NCI-H2171 treated with DMSO at 0.1 percent for 48 hours (cell line): Measurements from ENCODE around the gene AKAP6.
"Not testable (repeated sequence)": the region's sequence is repeated elsewhere in the genome, so short reads cannot be mapped to it uniquely, and the experiment has no call there.

Experiments used
- DNase-seq: peaks from one replicate; lab custom pipeline; 2025; lab: John Stamatoyannopoulos, UW

AKAP6 gene

DNA sequence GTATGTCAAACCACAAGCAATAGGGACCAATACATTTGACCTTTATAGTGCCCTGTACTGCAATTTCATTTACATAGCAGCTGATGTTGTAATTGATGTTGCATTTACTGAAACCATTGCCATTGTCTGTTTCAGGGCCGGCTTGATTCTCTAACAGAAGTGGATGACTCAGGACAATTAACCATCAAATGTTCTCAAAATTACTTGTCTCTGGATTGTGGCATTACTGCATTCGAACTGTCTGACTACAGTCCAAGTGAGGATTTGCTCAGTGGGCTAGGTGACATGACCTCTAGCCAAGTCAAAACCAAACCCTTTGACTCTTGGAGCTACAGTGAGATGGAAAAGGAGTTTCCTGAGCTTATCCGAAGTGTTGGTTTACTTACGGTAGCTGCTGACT is 216.0 kb downstream of the AKAP6 start:
- no peak for DNase-seq

DNA sequence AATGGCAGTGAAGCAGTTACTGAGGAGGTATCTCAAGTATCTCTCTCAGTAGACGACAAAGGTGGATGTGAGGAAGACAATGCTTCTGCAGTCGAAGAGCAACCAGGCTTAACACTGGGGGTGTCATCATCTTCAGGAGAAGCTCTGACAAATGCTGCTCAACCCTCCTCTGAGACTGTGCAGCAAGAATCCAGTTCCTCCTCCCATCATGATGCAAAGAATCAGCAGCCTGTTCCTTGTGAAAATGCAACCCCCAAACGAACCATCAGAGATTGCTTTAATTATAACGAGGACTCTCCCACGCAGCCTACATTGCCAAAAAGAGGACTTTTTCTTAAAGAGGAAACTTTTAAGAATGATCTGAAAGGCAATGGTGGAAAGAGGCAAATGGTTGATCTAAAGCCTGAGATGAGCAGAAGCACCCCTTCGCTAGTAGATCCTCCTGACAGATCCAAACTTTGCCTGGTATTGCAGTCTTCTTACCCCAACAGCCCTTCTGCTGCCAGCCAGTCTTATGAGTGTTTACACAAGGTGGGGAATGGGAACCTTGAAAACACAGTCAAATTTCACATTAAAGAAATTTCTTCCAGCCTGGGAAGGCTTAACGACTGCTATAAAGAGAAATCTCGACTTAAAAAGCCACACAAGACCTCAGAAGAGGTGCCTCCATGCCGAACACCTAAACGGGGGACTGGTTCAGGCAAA is 216.6 kb downstream of the AKAP6 start:
- DNase-seq = no peak

DNA sequence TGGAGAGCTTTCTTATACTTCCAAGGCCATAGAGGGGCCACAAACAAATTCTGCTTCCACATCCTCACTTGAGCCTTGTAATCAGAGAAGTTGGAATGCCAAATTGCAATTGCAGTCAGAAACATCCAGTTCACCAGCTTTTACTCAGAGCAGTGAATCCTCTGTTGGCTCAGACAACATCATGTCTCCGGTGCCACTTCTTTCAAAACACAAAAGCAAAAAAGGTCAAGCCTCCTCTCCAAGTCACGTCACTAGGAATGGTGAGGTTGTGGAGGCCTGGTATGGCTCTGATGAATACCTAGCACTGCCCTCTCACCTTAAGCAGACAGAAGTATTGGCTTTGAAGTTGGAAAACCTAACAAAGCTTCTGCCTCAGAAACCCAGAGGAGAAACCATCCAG is 217.1 kb downstream of the AKAP6 start:
- DNase-seq = no peak

- DNase-seq = no peak
Measured at GRCh38 chr14:32552766-32553165, 223.7 kb downstream of the AKAP6 start.

- no peak for DNase-seq
Measured at GRCh38 chr14:32559048-32559447, 229.9 kb downstream of the AKAP6 start.

DNA sequence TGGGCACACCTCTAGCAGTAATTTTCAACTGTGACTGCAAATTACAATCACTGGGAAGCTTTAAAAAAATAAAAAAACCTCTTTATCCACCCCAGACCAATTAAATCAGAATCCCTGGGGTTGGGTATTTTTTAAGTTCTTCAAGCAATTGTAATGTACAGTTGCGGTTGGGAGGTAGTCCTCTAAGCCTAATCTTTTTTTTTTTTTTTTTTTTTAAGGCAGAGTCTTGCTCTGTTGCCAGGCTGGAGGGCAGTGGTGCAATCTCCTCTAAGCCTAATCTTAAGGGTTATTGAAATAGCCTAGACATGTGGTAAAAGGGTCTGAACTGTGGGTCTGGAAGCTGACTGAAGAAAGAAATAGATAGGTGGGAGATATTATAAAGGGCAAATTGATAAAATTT is 230.5 kb downstream of the AKAP6 start:
- DNase-seq = no peak

- DNase-seq = peak; percentile 87
Measured at GRCh38 chr14:32560209-32560857, 231.2 kb downstream of the AKAP6 start.

GRCh38 chr14:32561520-32561919 is 232.4 kb downstream of the AKAP6 start:
- no peak for DNase-seq

DNA sequence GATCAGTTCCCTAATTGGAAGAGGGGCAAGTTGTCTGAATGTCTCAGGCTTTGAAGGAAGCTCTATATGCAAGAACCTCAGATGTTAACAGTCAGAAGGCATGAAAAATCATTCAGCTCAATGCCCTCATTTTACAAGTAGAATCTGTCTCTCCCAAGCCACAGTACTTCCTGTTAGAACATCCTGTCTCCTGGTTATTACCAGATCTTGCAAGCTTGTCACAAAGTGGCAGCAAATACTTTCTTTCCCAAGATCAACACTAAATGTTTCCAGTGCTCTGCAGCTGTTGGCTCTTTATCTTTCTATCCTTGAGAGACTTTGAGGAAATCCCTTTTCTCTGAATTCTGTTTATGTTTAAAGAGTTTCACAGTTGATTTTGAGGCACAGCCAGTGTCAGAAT is 235.5 kb downstream of the AKAP6 start:
- DNase-seq = no peak

DNA sequence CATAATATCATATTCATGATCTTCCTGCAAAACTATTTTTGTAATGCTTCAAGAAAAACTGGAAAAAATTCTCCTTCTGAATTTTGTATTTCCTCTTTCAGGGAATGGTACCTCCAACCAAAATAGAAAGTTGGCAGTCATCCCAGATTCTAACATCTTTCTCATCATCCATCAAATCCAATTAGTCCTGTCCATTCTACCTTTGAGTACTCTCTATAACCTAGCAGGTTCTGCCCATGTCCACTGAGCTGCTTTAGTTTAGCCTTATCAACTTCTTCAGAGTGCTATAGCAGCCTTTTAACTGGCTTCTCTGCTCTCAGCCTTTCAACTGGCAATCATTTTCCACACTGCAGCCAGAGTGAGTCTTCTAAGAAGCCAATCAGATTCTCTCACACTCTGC is 236.2 kb downstream of the AKAP6 start:
- no peak for DNase-seq

- DNase-seq = no peak
Measured at GRCh38 chr14:32567543-32568384, 238.7 kb downstream of the AKAP6 start.

DNA sequence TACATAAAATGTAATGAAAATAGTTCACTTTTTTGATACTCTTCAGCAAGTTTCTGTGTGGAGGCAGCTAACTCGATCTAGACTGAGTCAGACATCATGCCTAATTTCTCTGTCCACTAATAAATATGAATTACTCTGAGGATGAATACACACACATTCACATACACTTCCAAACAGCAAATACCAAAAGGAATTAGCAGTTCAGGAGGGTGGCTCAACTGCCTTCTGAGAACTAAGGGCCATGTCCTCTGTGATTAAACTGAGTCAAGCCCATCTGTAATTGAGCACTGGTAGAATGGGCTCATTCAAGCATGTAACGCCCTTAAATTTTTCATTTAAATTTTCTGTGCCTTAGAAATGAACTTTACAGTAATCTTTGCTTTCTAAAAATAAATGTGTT is 242.5 kb downstream of the AKAP6 start:
- DNase-seq = no peak

GRCh38 chr14:32571995-32572866 is 243.1 kb downstream of the AKAP6 start:
- no peak for DNase-seq

DNA sequence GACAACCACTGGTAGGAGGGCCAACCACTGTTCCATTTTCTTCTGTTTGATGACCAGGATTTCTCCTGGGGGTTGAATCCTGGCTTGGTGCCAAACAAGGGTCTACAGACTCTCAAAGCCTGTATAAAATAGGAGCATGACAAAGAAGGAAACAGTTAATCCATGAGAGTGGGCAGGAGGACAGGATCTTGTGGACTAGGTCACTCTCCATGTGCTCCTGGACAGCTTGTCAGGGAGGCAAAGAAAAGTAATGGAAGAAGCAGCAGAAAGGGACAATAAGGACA is 243.7 kb downstream of the AKAP6 start:
- no peak for DNase-seq

DNA sequence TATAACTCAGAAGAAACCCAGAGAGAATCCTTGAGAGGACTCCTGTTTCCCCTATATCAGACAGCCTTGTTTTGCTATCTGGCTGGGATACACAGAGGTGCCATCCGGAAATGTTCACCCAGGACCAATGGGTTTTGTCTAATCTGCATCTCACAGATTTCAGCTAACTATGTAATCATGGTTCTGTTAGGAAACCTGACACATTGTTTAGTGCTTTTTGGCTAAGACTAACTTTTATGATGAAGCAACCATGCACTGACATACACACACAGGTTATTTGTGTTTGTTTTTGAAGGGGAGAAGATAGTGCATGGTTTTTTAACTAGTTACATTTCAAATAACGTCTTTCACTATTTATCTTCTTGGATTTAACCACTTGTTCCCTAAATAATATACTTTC is 245.2 kb downstream of the AKAP6 start:
- DNase-seq = no peak

- peak; percentile 66 for DNase-seq
Measured at GRCh38 chr14:32576088-32576795, 247.1 kb downstream of the AKAP6 start.

DNA sequence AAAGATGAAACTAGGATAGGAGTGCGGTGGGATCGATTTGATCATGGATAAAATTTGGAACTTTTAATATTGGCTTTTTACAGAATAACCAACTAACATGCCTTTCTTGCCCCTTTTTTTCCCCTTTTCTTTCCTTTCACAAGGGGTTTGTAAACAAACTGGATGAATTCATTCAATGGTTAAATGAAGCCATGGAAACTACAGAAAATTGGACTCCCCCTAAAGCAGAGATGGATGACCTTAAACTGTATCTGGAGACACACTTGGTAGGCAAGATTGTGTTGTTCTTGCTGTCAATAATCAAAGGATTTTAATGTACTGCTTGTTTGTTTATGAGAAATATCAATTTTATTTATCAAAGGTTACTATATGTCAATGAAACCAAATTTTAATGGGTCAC is 247.9 kb downstream of the AKAP6 start:
- no peak for DNase-seq

DNA sequence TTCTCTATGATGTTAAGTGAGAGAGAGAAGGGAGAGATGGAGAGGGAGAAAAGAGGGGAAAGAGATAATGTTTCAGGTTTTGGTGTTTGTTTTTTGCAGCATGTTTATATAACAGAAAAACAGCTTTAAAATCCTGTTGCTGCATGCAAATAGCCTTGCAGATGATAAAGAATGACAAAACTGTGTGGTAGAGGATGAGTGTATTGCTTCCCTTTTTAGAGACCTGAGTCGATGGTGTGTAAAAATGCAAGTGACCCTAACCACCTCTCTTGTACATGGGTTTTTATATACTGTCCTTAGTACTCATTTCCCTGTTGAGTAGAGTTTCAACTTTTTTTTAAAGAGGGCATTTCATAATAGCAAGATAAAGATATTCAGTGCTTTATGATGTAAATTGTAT is 249.1 kb downstream of the AKAP6 start:
- no peak for DNase-seq

GRCh38 chr14:32583427-32583826 is 254.3 kb downstream of the AKAP6 start:
- not testable (repeated sequence) for DNase-seq

GRCh38 chr14:32584079-32584478 is 255.0 kb downstream of the AKAP6 start:
- no peak for DNase-seq

GRCh38 chr14:32587461-32587860 is 258.4 kb downstream of the AKAP6 start:
- DNase-seq = no peak
